GM12864 (cell line): ENCODE results near the gene IL17RD.

ENCODE experiments used
- DNase-seq: peaks from one replicate; pipeline ENCODE4 v3.0.0-alpha.2; 2011; ENCODE audit warnings: low read depth
- H3K4me3 ChIP-seq: 2 replicates; pipeline ENCODE4 v1.5.1; 2011; ENCODE audit warnings: mild to moderate bottlenecking, low read depth, low read length, control low read depth
- CTCF ChIP-seq: IDR thresholded peaks from 2 replicates; pipeline ENCODE4 v1.5.1; 2011; ENCODE audit warnings: low read depth, mild to moderate bottlenecking, moderate library complexity, low read length, control low read depth, inconsistent platforms; ENCODE audit errors: missing control alignments

The IL17RD gene

GRCh38 chr3:57143886-57144459 lies 21.2 kb downstream of the IL17RD start:
- no peak for DNase-seq
- no peak overlapping the region for H3K4me3 ChIP-seq
- no peak for TF ChIP-seq CTCF

GRCh38 chr3:57142411-57142723 lies 22.8 kb downstream of the IL17RD start:
- no peak for TF ChIP-seq CTCF
- no peak overlapping the region for H3K4me3 ChIP-seq
- DNase-seq: no peak

- H3K4me3 ChIP-seq: no peak overlapping the region
- DNase-seq: no peak
- TF ChIP-seq CTCF: no peak
These were observed 23.3 kb downstream of the IL17RD start for GRCh38 chr3:57141719-57142410.

- DNase-seq: no peak
- H3K4me3 ChIP-seq: no peak overlapping the region
- TF ChIP-seq CTCF: no peak
These were observed 24.3 kb downstream of the IL17RD start for GRCh38 chr3:57140894-57141293.

GRCh38 chr3:57135964-57136719 lies 29.0 kb downstream of the IL17RD start:
- no peak overlapping the region for H3K4me3 ChIP-seq
- no peak for TF ChIP-seq CTCF
- no peak for DNase-seq

GRCh38 chr3:57133157-57133556 lies 32.0 kb downstream of the IL17RD start:
- no peak overlapping the region for H3K4me3 ChIP-seq
- TF ChIP-seq CTCF: no peak

More at GRCh38 chr3:57133157-57133556, 32.0 kb downstream of the IL17RD start:
- no peak for DNase-seq
